Measurements from ENCODE around the gene TCF7L2.

Gene TCF7L2

GRCh38 chr10:113025487-113025886 is 75.4 kb downstream of the TCF7L2 start:
- DNase-seq: no peak

- no peak for DNase-seq
These were observed 76.6 kb downstream of the TCF7L2 start for GRCh38 chr10:113026679-113027078.

- DNase-seq: no peak
These were observed 77.2 kb downstream of the TCF7L2 start for GRCh38 chr10:113027230-113027573.

DNA sequence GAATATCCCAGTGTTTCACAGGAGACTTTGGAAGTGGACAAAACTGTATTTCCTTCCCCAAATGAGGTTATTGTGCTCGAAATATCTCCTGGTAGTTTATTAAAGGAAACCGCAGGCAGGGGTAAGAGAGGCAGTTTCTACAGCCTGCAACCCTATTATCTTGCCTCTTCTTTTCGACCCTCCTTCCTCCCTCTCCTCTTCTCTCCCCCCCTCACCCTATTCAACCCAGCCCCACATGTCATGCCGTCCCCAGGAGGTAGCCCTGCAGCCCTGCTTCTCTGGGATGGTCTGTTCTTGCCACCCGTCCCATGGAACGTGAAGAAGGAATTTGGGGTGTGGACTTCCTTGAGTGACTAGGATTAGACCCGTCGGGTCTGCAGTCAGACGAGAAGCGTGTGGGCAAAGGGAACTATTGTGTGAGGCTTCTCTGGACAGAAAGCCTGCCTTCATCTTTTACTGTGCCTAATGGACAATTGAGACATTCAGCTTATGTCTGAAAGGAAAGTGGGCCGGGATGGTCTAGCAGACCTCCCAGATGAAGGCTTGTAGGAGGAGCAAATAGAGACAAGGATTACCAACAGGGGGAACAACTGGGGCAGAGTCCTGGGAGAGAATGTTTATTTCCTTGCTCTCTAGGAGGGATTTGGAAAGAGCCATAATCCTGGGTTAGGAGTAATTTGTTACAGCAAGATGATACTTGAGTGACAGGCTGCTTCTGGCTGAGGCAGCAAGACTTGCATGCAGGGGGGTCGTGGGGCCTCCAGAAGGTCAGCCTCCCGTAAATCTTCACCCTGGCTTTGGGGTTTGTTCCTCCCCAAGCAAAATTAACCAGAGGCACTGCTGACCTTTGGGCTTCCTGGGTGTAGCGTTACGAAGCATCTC is 77.8 kb downstream of the TCF7L2 start:
- no peak for DNase-seq

DNA sequence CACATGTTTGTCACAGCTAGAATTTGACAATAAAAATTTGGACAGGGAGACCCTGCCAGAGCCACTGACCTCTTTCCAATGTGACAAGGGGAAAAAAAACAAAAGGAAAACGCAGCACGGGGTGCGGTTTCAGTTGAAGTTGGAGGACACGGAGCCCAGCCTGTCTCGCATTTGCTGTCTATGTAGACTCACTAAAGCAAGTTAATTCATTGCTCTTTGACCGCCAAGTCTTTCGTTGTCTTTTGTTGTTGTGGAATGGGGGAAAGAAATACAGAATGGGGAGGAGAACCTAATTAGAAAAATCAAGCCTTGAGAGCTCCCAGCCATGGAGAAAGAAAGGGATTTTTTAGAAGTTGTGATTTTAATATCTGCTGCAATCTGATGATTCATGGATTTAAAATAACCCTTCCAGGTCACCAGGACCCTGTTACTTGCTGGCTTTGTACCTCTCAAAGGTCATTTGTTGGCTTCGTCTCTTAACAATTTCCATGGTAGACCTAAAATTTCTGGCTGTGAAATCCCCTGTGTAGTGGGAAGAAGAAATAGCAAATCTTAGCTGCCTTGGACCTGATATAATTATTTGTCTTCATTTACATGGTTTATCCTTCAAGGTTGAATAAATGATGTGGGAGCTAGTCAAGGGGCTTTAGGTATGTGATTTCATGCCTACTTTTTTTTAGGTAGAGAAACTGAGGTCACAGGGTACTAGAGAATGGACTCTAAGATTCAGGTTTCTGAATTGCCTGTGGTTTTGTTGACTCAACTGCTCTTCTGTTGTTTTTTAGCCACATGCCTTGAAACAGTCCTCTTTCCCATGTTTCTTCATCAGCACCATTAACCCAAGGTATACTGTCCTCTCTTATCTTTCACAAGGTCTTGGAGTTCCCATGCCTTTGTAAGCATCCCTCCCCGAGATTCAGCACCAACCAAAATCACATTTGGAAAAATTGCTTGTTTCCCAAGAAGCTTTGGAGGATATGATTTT is 78.7 kb downstream of the TCF7L2 start:
- DNase-seq: no peak

DNA sequence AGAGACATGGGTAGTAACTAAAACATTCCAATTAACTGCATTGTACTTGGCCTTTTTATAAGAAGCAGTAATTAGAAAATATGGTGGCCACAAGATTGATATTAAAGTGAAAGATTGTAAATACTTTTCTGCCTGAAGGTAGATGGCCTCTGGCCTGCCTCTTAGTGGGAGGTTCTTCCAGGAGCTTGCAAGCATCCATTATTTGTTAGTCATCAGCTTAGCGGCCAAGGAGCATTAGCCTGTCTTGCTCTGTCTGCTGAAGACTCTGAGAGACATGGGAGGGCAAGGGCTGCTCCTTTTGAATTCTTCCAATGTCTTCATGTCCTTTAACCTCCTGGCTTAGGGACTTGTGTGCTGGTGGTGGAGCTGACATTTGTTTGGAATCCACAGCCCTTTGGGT is 80.4 kb downstream of the TCF7L2 start:
- no peak for DNase-seq

- DNase-seq: no peak
These were observed 81.1 kb downstream of the TCF7L2 start for GRCh38 chr10:113031147-113031546.

- DNase-seq: no peak
These were observed 83.9 kb downstream of the TCF7L2 start for GRCh38 chr10:113033991-113034390.

GRCh38 chr10:113035732-113036312 is 85.8 kb downstream of the TCF7L2 start:
- no peak for DNase-seq

GRCh38 chr10:113036619-113037018 is 86.6 kb downstream of the TCF7L2 start:
- no peak for DNase-seq

DNA sequence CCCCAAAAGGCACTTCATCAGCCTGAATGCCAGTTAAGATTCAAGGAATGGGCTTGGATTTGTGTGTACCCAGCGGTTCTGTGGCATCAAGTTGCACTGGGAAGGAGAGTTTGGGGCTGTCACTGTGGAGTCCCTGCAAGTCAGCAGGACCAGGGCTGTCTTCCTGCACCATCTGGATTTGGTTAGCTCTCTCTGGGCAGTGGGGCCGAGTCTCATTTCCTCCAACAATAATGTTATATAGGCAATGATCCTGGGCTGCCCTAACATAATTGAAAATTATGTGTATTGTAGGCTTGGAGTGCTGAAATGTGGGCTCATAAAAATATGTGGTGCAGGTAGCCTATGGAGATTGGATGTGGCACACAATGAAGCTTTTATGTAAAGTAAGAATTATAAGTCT is 87.2 kb downstream of the TCF7L2 start:
- DNase-seq: no peak

DNA sequence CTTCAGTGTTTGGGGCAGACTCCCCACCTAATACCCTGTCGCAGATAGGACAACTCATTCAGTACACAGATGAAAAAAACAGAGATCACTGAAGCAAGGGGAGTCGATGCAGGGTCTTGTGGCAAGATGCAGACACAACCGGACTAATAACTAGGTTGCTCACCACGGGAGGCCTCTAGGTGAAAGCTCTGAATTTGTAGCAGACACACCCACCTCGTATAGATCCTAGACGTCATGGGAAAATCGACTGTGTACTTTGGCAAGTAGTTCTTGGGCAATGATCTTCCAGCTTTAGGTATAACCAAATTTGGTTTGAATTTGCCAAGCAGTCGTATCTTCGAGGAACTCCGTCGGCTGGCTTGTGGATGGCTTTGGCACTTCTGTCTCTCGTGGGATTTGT is 88.1 kb downstream of the TCF7L2 start:
- no peak for DNase-seq

DNA sequence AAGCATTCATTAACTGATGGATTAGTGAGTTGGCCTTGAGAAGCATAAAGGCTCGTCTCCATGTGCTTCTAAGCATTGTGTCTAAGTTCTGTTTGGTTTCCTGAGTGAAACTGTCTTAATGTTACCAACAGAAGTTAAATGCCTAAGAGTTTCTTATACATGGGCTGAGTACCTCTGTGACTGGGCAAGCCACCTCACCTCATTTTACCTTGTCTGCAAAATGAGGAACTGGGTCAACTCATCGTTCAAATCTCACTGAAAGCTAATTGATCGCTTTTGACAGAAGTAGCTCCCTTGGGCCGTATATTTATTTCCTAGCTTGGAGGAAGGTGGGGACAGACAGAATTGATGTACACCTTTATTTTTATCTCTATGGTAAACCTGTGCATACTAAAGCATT is 88.9 kb downstream of the TCF7L2 start:
- DNase-seq: no peak

DNA sequence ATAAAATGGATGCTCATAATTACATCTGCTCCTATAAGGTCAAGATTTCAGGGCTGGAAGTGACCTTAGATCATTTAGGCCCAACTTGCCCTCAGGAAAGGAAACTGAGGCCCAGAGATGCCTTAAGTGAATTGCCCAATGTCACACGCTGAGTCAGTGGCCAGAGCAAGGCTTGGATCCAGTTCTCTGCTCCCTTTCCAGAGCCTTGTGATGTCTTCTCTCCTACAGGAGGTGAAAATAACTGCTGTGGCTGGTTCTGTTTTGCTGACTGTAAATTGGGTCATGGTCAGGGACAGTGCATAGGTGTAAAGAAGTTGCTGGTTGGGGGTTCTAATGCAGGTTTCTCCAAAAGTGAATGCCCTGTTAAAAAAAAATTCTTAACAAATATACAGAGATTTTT is 91.3 kb downstream of the TCF7L2 start:
- no peak for DNase-seq

DNA sequence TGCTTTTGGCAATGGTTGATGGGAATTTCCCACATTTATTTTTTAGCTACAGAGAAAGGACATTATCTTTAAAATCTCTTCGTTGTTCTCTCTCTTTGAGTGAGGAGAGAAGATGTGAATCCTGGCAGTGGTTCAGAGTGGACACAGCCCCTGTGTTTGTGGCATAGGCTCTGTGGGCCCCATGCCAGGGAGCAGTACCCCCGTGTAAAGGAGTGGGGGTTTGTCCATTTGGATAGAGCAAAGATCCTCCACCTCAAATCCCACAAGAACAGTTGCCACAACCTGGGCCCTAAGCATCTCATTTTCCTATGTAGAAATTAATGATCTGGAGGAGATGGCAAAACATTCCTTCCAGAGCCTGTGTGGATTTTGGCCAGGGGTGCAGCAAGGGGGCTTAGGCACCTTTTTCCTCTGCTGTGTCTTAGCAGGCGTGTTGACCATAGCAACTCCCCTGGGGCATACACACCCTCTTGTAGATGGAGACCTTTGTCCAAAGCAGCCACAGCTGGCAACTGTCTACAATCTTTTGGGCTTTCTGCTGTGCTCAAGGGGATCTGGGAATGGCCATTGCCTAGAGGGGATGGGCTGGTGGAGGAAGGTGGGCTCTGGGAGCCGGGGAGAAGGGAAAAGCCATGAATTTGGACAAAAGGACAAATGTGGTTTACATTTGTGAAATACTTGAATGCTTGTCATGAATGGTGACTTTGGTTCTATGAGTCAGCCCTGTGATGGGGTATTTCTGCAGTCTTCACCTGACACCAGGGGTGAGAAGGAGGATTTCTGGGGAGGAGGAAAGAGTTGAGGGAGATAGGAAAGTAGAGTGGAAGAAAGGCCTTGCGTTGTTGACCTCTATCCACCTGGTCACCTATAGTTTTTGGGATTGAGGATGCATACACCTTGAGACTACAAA is 92.0 kb downstream of the TCF7L2 start:
- no peak for DNase-seq

DNA sequence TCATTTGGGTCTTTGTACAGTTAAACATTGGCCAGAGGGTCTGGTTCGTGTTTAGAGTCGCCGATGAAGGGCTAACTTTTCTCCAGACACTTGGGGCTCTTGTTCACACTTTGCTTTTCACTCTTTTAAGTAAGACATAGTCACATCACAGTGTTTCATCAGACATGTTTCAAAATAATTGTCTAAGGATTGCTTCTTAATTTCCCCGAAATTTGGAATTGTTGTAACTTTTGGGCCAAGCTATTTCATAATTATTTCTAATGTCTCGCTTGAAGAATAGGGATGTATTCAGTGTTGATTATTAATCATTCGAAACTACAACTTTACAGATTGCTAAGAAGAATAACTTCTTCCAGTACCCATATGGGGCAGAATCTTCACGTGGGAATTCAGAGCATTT is 92.8 kb downstream of the TCF7L2 start:
- no peak for DNase-seq

DNA sequence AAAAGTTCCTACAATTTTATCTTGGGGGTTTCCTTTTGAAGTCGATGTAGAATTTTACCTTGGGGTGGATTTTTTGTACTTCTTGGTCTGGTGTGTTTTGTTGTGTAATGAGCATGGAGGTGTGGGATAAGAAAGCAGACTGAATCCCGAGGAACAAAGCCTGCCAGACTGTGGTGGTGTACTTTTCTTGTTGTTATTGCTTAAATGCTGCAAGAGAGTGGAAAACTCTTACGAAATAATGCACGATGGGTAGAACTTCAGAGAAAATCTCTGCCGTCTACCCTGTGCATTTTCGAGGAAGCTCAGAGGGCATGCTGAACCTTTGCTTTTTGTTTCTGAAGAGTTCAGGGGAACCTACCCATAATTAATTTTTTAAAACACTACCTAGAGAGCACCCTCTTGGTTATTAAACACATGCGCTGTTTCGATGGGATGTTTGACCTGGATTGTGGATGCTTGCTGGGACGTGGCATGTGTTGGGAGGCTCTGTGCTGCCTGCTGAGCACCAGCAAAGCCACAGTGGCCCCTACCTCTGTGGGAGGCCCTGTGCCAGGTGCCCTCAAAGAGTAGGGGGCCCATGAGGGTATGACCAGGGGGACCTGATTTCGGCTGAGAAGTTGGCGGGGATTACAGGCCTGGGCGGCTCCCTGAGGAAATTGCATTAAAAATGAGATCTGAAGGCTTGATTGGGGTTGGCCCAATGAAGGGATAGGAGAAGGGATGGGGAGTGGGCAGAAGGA is 94.1 kb downstream of the TCF7L2 start:
- DNase-seq: no peak

DNA sequence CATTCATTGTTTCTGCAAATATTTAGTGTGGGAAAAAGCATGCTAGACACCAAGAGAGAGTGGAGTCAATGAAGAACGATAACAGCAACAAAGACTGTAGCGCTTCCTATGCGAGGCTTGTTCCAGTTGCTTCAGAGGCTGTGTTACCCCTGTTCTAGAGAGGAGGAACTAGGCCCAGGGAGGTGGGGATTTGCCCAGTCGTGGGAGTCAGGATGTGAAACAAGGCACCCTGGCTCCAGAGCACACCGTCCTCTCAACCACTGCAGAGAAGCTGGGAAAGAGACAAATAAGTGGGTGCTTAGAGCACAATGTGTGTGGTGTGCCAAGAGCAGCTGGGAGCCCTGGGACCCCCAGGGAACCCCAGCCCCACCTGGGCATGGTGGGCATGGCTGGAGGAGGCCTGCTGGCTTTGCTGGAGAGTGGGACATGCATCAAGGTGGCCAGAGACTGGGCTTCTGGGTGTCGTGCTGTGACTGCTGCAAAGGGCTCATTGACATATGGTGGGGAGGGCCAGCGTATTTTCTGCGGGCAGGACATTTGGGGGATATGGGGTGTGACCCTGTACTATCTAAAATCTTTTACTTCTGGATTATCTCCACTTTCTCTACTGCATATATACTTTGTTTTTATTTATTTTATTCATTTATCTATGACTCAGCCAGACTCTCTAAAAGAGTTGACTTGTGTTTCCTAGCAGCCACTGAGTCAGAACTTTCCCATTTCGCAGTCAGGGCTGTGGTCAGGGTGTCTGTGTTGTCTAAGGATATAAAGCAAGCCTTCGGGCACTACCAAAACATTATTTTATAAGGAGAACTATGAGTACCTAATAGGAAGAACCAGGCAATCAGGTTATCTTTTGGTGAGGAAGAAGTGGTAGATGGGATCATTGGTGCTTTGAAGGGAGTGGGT is 95.4 kb downstream of the TCF7L2 start:
- DNase-seq: no peak

DNA sequence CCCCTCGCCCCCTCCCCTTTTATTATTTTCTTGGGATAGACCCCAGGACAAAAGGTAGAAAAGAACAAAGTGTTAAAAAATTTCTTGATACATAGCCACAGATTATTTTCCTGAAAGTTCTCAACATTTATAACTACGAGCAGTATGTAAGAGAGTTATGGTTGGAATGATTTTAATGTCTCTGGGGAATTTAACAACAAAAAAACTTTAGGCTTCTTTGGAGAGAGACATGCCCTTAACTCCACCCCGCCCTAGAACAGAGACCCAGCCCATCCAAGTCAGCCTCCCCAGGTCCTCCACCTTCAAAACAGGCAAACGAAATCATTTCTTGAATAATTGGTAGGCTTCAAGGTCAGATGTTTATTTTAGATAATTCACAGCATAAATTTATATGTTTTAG is 97.1 kb downstream of the TCF7L2 start:
- DNase-seq: no peak

DNA sequence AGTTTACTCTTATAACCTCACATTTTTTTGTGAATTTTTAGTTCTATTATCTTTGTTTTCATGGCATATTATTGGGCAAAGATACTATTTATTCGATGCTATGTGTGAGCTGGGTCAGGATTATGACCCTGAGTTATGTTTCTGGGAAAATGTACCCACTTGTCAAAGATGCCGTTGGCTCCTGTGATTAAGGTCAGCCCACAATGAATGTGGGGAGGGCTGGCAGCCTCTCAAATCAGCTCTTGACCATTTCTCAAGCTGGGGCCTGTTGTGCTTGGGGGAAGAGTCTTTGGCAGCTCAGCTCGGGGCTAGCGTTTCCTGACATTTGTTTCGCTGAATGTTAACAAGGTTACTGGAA is 97.5 kb downstream of the TCF7L2 start:
- no peak for DNase-seq

All from activated effector memory CD4-positive, alpha-beta T cell treated with Interleukin-2 at 50 U/mL for 16 hours (primary cell).